Memory B cell (primary cell): ENCODE measurements around the gene MOB3A.
"Not testable (repeated sequence)": the region's sequence is repeated elsewhere in the genome, so short reads cannot be mapped to it uniquely, and the experiment has no call there.

ENCODE experiments used
- ATAC-seq: fragments of 150-1000 bp; cut with Tn5 transposase; 2 replicates; pipeline ENCODE4 v1.10.0; 2021; ENCODE audit warnings: low read depth, mild to moderate bottlenecking, moderate library complexity
- DNase-seq, 2 donors: peaks; one replicate each; pipeline ENCODE4 v3.0.0; 2022; ENCODE audit warnings: low spot score in 2 of 2
- H3K27ac Mint-ChIP-seq: one replicate; pipeline ENCODE4 v1.8.0; 2022; ENCODE audit warnings: mild to moderate bottlenecking, moderate library complexity, mixed read lengths
- H3K27me3 Mint-ChIP-seq: one replicate; pipeline ENCODE4 v1.8.0; 2022; ENCODE audit warnings: mixed read lengths
- H3K36me3 Mint-ChIP-seq: one replicate; pipeline ENCODE4 v1.8.0; 2022; ENCODE audit warnings: mild to moderate bottlenecking, mixed read lengths
- H3K4me1 Mint-ChIP-seq: one replicate; pipeline ENCODE4 v1.8.0; 2022; ENCODE audit warnings: mixed read lengths
- H3K4me3 Mint-ChIP-seq: one replicate; pipeline ENCODE4 v1.8.0; 2022; ENCODE audit warnings: mild to moderate bottlenecking, moderate library complexity, mixed read lengths
- H3K9me3 Mint-ChIP-seq: one replicate; pipeline ENCODE4 v1.8.0; 2022; ENCODE audit warnings: mixed read lengths

MOB3A gene

GRCh38 chr19:2103045-2103707, 7.0 kb upstream of the MOB3A start:
- Mint-ChIP-seq H3K9me3 (peaks cover 7% of the 10 kb centered on the region), H3K4me1 (peaks cover 11% of the 10 kb centered on the region), H3K27ac (no peak overlapping the region), H3K4me3 (no peak overlapping the region), H3K27me3 (no peaks in the 10 kb centered on the region), H3K36me3 (peaks cover 33% of the 10 kb centered on the region)
- ATAC-seq (no peak), DNase-seq (no peak)

GRCh38 chr19:2101417-2102335, 5.5 kb upstream of the MOB3A start:
- H3K4me1 Mint-ChIP-seq, result peaks cover 14% of the 10 kb centered on the region
- H3K27me3 Mint-ChIP-seq, result no peaks in the 10 kb centered on the region
- peaks cover 25% of the 10 kb centered on the region for H3K36me3 Mint-ChIP-seq
- no peak overlapping the region for H3K4me3 Mint-ChIP-seq
- no peak for ATAC-seq
- no peak for DNase-seq
- peaks cover 7% of the 10 kb centered on the region for H3K9me3 Mint-ChIP-seq
- no peak overlapping the region for H3K27ac Mint-ChIP-seq

GRCh38 chr19:2100719-2101061, 4.6 kb upstream of the MOB3A start:
- no peaks in the 10 kb centered on the region for H3K27me3 Mint-ChIP-seq
- H3K36me3 Mint-ChIP-seq, result peaks cover 22% of the 10 kb centered on the region
- H3K9me3 Mint-ChIP-seq, result peaks cover 7% of the 10 kb centered on the region
- no peak overlapping the region for H3K4me3 Mint-ChIP-seq
- H3K4me1 Mint-ChIP-seq, result peaks cover 13% of the 10 kb centered on the region
- ATAC-seq, result no peak
- DNase-seq, result no peak
- no peak overlapping the region for H3K27ac Mint-ChIP-seq

- ATAC-seq, result no peak
- Mint-ChIP-seq H3K4me3 (no peak overlapping the region), H3K27me3 (no peaks in the 10 kb centered on the region), H3K36me3 (peaks cover 19% of the 10 kb centered on the region), H3K9me3 (peaks cover 7% of the 10 kb centered on the region), H3K27ac (no peak overlapping the region), H3K4me1 (peaks cover 13% of the 10 kb centered on the region)
- DNase-seq, result no peak
Observed at GRCh38 chr19:2099937-2100718, 4.0 kb upstream of the MOB3A start.

GRCh38 chr19:2099054-2099501, 3.0 kb upstream of the MOB3A start:
- Mint-ChIP-seq H3K27me3 (no peaks in the 10 kb centered on the region), H3K9me3 (peaks cover 4% of the 10 kb centered on the region), H3K36me3 (peaks cover 15% of the 10 kb centered on the region), H3K4me1 (peaks cover 15% of the 10 kb centered on the region), H3K27ac (no peak overlapping the region), H3K4me3 (no peak overlapping the region)
- ATAC-seq (no peak), DNase-seq (no peak)

- Mint-ChIP-seq H3K27ac (peak overlapping the region; percentile 98), H3K9me3 (no peaks in the 10 kb centered on the region), H3K36me3 (peaks cover 13% of the 10 kb centered on the region), H3K27me3 (no peaks in the 10 kb centered on the region), H3K4me1 (peaks cover 17% of the 10 kb centered on the region), H3K4me3 (no peak overlapping the region)
- ATAC-seq, result no peak
- DNase-seq, result no peak
Observed at GRCh38 chr19:2097886-2098327, 1.8 kb upstream of the MOB3A start.

GRCh38 chr19:2097203-2097885, 1.2 kb upstream of the MOB3A start:
- peaks cover 17% of the 10 kb centered on the region for H3K4me1 Mint-ChIP-seq
- no peaks in the 10 kb centered on the region for H3K27me3 Mint-ChIP-seq
- ATAC-seq, result peak; percentile 6
- H3K9me3 Mint-ChIP-seq, result no peaks in the 10 kb centered on the region
- peak overlapping the region; percentile 83 for H3K4me3 Mint-ChIP-seq
- H3K36me3 Mint-ChIP-seq, result peaks cover 13% of the 10 kb centered on the region
- peak overlapping the region; percentile 98 for H3K27ac Mint-ChIP-seq
- DNase-seq, result peak in 1 of 2 donors; percentile 52

- H3K27ac Mint-ChIP-seq, result peak within 1 kb of the TSS; percentile 98
- ATAC-seq (peak; percentile 69), DNase-seq (peak; percentile 99)
- H3K27me3 Mint-ChIP-seq, result no peaks in the 10 kb centered on the region
- peaks cover 12% of the 10 kb centered on the region for H3K36me3 Mint-ChIP-seq
- H3K4me3 Mint-ChIP-seq, result peak within 1 kb of the TSS; percentile 99
- H3K9me3 Mint-ChIP-seq, result no peaks in the 10 kb centered on the region
- peaks cover 17% of the 10 kb centered on the region for H3K4me1 Mint-ChIP-seq
Observed at GRCh38 chr19:2096480-2097202, 515 bp upstream of the MOB3A start, which contains the start of gene IZUMO4. Gene IZUMO4, plus strand, starts transcription at chr19:2096915. Its CDS starts 31 bp downstream, at chr19:2096946.

- H3K4me3 Mint-ChIP-seq, result peak overlapping the region; percentile 59
- not testable (repeated sequence) for ATAC-seq, DNase-seq, H3K9me3 Mint-ChIP-seq, H3K36me3 Mint-ChIP-seq, H3K27me3 Mint-ChIP-seq
- H3K27ac Mint-ChIP-seq, result peak overlapping the region; percentile 98
- peaks cover 45% of the 10 kb centered on the region for H3K4me1 Mint-ChIP-seq
Observed at GRCh38 chr19:2091926-2092525, 4.1 kb downstream of the MOB3A start.

GRCh38 chr19:2089727-2090053, 6.4 kb downstream of the MOB3A start:
- peak overlapping the region; percentile 98 for H3K27ac Mint-ChIP-seq
- ATAC-seq (no peak), DNase-seq (no peak)
- peaks cover 53% of the 10 kb centered on the region for H3K4me1 Mint-ChIP-seq
- peak overlapping the region; percentile 75 for H3K4me3 Mint-ChIP-seq
- H3K9me3 Mint-ChIP-seq, result no peaks in the 10 kb centered on the region
- H3K36me3 Mint-ChIP-seq, result peaks cover 12% of the 10 kb centered on the region
- no peaks in the 10 kb centered on the region for H3K27me3 Mint-ChIP-seq

- H3K4me3 Mint-ChIP-seq, result peak overlapping the region; percentile 60
- peak; percentile 2 for ATAC-seq
Observed at GRCh38 chr19:2089001-2089711, 7.0 kb downstream of the MOB3A start.

GRCh38 chr19:2087621-2088100, 8.5 kb downstream of the MOB3A start:
- Mint-ChIP-seq H3K4me3 (peak overlapping the region; percentile 81), H3K36me3 (peaks cover 14% of the 10 kb centered on the region), H3K27me3 (no peaks in the 10 kb centered on the region), H3K4me1 (peaks cover 49% of the 10 kb centered on the region), H3K9me3 (no peaks in the 10 kb centered on the region), H3K27ac (peak overlapping the region; percentile 98)
- DNase-seq, result peak; percentile 73 to 74
- peak; percentile 44 for ATAC-seq

More at GRCh38 chr19:2089001-2089711, 7.0 kb downstream of the MOB3A start:
- Mint-ChIP-seq H3K36me3 (peaks cover 9% of the 10 kb centered on the region), H3K27me3 (no peaks in the 10 kb centered on the region), H3K9me3 (no peaks in the 10 kb centered on the region), H3K27ac (peak overlapping the region; percentile 98), H3K4me1 (peaks cover 49% of the 10 kb centered on the region)
- DNase-seq, result peak in 1 of 2 donors; percentile 66
